HL-60 (cell line): ENCODE measurements around the gene SPATA17.

Source experiments
- GABPA ChIP-seq: IDR thresholded peaks from 2 replicates; pipeline ENCODE4 v1.6.1; 2012; ENCODE audit warnings: low read depth
- POLR2AphosphoS5 ChIP-seq: IDR thresholded peaks from 2 replicates; pipeline ENCODE4 v1.6.1; 2012; ENCODE audit warnings: low read depth
- SPI1 ChIP-seq: IDR thresholded peaks from 2 replicates; pipeline ENCODE4 v1.6.1; 2012; ENCODE audit warnings: low read depth, mild to moderate bottlenecking, borderline replicate concordance
- TF ChIP-seq, protein P1 (sequence below): IDR thresholded peaks from one replicate; pipeline ENCODE4 v1.5.1; 2011; ENCODE audit warnings: low read length, control low read depth, inconsistent platforms; ENCODE audit not compliant: insufficient read depth
- TF ChIP-seq, protein P2 (sequence below): IDR thresholded peaks from 2 replicates; pipeline ENCODE4 v1.6.1; 2012; ENCODE audit warnings: low read depth; ENCODE audit not compliant: insufficient replicate concordance

DNA sequence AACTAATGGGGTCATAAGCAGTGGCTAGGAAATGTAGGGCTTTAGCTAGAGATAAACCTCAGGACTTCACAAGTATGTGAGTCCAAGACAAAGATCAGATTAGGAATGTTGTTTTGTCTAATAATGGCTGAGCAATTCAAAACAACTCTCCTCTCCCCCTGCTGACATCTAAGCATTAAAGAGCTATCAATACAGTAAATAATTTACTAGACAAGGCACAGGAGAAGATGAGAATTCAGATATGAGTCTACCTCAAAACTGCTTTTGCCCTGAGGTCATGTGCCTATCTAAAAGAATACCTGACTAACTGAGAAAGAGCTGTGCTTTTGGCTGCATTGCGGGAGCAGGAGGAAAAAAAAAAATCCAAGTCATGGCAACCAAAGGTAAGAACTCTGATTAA, 86.8 kb downstream of the SPATA17 start:
- TF ChIP-seq, protein P1, sequence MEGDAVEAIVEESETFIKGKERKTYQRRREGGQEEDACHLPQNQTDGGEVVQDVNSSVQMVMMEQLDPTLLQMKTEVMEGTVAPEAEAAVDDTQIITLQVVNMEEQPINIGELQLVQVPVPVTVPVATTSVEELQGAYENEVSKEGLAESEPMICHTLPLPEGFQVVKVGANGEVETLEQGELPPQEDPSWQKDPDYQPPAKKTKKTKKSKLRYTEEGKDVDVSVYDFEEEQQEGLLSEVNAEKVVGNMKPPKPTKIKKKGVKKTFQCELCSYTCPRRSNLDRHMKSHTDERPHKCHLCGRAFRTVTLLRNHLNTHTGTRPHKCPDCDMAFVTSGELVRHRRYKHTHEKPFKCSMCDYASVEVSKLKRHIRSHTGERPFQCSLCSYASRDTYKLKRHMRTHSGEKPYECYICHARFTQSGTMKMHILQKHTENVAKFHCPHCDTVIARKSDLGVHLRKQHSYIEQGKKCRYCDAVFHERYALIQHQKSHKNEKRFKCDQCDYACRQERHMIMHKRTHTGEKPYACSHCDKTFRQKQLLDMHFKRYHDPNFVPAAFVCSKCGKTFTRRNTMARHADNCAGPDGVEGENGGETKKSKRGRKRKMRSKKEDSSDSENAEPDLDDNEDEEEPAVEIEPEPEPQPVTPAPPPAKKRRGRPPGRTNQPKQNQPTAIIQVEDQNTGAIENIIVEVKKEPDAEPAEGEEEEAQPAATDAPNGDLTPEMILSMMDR: no peak
- TF ChIP-seq GABPA: no peak
- no peak for TF ChIP-seq POLR2AphosphoS5
- TF ChIP-seq, protein P2, sequence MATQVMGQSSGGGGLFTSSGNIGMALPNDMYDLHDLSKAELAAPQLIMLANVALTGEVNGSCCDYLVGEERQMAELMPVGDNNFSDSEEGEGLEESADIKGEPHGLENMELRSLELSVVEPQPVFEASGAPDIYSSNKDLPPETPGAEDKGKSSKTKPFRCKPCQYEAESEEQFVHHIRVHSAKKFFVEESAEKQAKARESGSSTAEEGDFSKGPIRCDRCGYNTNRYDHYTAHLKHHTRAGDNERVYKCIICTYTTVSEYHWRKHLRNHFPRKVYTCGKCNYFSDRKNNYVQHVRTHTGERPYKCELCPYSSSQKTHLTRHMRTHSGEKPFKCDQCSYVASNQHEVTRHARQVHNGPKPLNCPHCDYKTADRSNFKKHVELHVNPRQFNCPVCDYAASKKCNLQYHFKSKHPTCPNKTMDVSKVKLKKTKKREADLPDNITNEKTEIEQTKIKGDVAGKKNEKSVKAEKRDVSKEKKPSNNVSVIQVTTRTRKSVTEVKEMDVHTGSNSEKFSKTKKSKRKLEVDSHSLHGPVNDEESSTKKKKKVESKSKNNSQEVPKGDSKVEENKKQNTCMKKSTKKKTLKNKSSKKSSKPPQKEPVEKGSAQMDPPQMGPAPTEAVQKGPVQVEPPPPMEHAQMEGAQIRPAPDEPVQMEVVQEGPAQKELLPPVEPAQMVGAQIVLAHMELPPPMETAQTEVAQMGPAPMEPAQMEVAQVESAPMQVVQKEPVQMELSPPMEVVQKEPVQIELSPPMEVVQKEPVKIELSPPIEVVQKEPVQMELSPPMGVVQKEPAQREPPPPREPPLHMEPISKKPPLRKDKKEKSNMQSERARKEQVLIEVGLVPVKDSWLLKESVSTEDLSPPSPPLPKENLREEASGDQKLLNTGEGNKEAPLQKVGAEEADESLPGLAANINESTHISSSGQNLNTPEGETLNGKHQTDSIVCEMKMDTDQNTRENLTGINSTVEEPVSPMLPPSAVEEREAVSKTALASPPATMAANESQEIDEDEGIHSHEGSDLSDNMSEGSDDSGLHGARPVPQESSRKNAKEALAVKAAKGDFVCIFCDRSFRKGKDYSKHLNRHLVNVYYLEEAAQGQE: no peak
- no peak for TF ChIP-seq SPI1
